ENCODE results near the gene ZNF467. TPM values are rescaled to one million over a fixed set of nuclear protein-coding genes. Genes with fewer than 3 reads are reported as not detected.

Gene ZNF467
- total and polyA plus RNA-seq, 2 experiments from 2014 or later: 0.10 to 0.40 TPM

DNA sequence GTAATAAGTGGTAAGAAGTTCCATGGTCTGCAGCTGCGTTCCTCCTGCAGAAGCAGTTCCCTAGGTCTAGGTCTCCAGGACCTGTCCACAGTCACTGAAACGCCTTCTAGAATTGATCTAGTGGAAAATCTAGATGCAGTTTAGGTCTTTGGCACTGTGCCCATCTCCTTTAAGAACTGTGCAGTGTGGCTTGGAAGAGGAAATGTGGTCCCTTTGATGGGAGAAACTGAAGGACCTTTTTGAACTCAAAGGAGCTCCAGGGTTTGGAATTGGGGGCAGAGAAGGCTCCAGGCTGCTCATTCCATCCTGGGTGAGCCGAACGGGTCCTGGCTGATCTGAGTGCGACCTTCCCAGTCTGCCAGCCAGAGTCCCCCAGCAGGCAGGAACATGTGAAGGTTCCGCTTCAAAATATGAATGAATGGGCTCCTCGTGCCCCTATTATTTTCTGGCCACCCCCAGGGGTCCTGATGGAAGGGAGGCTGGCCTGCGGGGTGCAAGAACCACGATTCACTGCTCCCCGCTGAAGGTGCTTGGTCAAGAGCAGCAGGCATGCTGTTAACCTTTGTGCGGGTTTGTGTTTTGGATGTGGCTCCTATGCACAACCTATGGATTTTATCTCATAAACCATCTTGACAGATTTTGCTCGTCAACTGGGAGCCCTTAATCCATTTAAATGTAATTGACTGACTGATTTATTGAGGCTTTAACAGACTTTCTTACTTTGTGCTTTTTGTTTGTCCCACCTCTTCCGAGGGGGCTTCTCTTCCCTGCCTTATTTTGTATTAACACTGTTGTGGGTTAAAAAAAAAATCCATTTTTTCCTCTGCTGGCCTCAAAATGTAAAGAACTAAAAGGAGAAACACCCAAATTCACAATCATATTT is 36.7 kb downstream of the ZNF467 start (continued):
- TF ChIP-seq, protein P1, sequence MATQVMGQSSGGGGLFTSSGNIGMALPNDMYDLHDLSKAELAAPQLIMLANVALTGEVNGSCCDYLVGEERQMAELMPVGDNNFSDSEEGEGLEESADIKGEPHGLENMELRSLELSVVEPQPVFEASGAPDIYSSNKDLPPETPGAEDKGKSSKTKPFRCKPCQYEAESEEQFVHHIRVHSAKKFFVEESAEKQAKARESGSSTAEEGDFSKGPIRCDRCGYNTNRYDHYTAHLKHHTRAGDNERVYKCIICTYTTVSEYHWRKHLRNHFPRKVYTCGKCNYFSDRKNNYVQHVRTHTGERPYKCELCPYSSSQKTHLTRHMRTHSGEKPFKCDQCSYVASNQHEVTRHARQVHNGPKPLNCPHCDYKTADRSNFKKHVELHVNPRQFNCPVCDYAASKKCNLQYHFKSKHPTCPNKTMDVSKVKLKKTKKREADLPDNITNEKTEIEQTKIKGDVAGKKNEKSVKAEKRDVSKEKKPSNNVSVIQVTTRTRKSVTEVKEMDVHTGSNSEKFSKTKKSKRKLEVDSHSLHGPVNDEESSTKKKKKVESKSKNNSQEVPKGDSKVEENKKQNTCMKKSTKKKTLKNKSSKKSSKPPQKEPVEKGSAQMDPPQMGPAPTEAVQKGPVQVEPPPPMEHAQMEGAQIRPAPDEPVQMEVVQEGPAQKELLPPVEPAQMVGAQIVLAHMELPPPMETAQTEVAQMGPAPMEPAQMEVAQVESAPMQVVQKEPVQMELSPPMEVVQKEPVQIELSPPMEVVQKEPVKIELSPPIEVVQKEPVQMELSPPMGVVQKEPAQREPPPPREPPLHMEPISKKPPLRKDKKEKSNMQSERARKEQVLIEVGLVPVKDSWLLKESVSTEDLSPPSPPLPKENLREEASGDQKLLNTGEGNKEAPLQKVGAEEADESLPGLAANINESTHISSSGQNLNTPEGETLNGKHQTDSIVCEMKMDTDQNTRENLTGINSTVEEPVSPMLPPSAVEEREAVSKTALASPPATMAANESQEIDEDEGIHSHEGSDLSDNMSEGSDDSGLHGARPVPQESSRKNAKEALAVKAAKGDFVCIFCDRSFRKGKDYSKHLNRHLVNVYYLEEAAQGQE (IDR thresholded peaks at IDR 0.05; ENCODE audit: unreplicated experiment): no peak
- TF ChIP-seq NANOG (IDR thresholded peaks at IDR 0.05; ENCODE audit: borderline replicate concordance) (no peak), EZH2 (IDR thresholded peaks at IDR 0.05; ENCODE audit: low read depth, unreplicated experiment) (no peak), POLR2AphosphoS5 (IDR thresholded peaks at IDR 0.05; ENCODE audit: low read depth) (no peak)

DNA sequence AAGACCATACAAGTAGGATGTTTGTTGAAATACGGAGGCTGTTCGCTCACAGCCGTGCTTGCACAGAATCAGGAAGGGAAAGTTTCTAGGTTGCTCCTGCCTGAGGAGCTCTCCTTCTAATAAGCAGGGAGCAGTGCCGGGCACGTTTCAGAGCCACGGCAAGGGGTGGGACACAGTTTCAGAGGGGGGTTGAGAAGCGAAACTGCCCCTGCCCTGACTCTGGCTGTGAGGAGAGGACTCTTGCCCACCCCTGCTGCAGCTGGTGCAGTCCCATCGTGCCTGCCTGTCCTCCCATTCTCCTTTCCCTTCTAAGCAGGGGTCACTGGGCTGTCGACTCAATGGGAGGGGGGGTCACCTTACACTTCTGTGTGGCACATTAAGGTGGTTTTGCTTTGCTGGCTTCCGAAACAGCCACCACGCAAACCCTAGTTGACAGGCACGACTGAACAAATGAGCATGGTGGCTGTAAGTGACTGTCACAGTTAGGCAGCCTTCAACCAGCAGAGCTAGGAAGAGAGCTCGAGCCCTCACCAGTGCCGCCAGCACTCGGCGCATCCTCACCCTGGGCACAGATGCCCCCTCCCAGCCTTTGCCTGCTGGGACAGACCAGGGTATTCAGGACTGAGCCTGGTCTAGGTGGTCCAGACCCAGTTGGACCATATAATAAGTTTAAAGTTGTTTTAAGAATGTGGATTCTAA is 37.5 kb downstream of the ZNF467 start:
- Histone ChIP-seq H3K27ac (ENCODE audit: low read depth) (no peak overlapping the region), H3K4me3 (no peak overlapping the region), H3K4me1 (ENCODE audit: insufficient read depth) (no peaks in the 10 kb centered on the region), H2AFZ (no peak overlapping the region), H3K4me2 (no peak overlapping the region), H3K79me2 (replicated peaks; ENCODE audit: insufficient read depth) (no peaks in the 10 kb centered on the region), H3K36me3 (ENCODE audit: insufficient read depth) (no peaks in the 10 kb centered on the region; the same call in 1 of the 2 replicates), H3F3A (replicated peaks; ENCODE audit: low read depth) (no peaks in the 10 kb centered on the region), H3K9me2 (ENCODE audit: insufficient read depth) (no peaks in the 10 kb centered on the region; the same call in 1 of the 2 replicates), H3K27me3 (ENCODE audit: insufficient read depth) (no peaks in the 10 kb centered on the region), H4K20me1 (replicated peaks; ENCODE audit: insufficient read depth) (no peaks in the 10 kb centered on the region)
- peaks cover 19% of the 10 kb centered on the region for H3K27me3 Mint-ChIP-seq (ENCODE audit: insufficient read depth, low read depth, poor library complexity)
- peaks cover 7% of the 10 kb centered on the region; the same call in 2 of the 3 replicates for H3K36me3 Mint-ChIP-seq (ENCODE audit: low read depth)
- DNase-seq (ENCODE audit: low spot score): no peak
- no peaks in the 10 kb centered on the region for H3K4me1 Mint-ChIP-seq
- ATAC-seq: peak; percentile 24
- TF ChIP-seq STAT1 (IDR thresholded peaks at IDR 0.05; ENCODE audit: unreplicated experiment): no peak
- H3K27ac Mint-ChIP-seq: no peak overlapping the region
- no peak overlapping the region for H3K4me3 Mint-ChIP-seq
- no peaks in the 10 kb centered on the region for H3K9me3 Mint-ChIP-seq

DNA sequence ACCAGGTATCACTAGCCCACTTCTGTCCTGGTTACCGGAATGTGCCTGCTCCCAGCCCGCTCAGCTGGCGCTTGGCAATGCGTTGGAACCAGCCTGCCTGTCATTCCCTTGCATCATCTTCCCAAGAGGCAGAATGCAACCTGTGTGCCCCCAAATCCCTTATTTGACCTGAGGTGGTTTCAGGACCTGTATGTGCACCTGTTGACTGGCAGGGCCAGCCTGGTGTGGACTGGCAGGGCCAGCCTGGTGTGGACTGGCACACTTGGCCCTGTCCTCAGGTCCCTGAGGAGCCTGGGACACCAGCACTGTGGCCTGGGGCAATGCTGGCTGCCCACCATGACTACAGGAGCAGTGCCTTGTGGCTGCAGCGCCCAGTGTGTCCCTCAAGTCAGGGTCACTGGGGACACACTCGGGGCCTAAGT is 38.2 kb downstream of the ZNF467 start:
- no peaks in the 10 kb centered on the region for H3K27me3 ChIP-seq (ENCODE audit: insufficient read depth)
- Mint-ChIP-seq H3K36me3 (ENCODE audit: low read depth) (peaks cover 7% of the 10 kb centered on the region; the same call in 2 of the 3 replicates), H3K27ac (no peak overlapping the region), H3K9me3 (no peaks in the 10 kb centered on the region), H3K4me1 (no peaks in the 10 kb centered on the region), H3K27me3 (ENCODE audit: insufficient read depth, low read depth, poor library complexity) (peaks cover 24% of the 10 kb centered on the region), H3K4me3 (no peak overlapping the region)
- no peak for DNase-seq (ENCODE audit: low spot score)
- no peak overlapping the region for H2AFZ ChIP-seq
- no peak overlapping the region for H3K4me2 ChIP-seq
- H3K9me2 ChIP-seq (ENCODE audit: insufficient read depth): no peaks in the 10 kb centered on the region; the same call in 1 of the 2 replicates
- H3F3A ChIP-seq (replicated peaks; ENCODE audit: low read depth): no peaks in the 10 kb centered on the region
- no peaks in the 10 kb centered on the region for H4K20me1 ChIP-seq (replicated peaks; ENCODE audit: insufficient read depth)
- no peak overlapping the region for H3K27ac ChIP-seq (ENCODE audit: low read depth)
- H3K4me1 ChIP-seq (ENCODE audit: insufficient read depth): no peaks in the 10 kb centered on the region
- no peak for ATAC-seq
- no peak overlapping the region for H3K4me3 ChIP-seq
- no peaks in the 10 kb centered on the region; the same call in 1 of the 2 replicates for H3K36me3 ChIP-seq (ENCODE audit: insufficient read depth)
- no peaks in the 10 kb centered on the region for H3K79me2 ChIP-seq (replicated peaks; ENCODE audit: insufficient read depth)
- no peak for TF ChIP-seq EZH2 (IDR thresholded peaks at IDR 0.05; ENCODE audit: low read depth, unreplicated experiment)
- TF ChIP-seq CREB1 (CRISPR knock-in tag; IDR thresholded peaks at IDR 0.05; ENCODE audit: low read depth): no peak
- no peak for TF ChIP-seq EZH2phosphoT487 (IDR thresholded peaks at IDR 0.05; ENCODE audit: unreplicated experiment)
- no peak for TF ChIP-seq ZNF331 (CRISPR knock-in tag; IDR thresholded peaks at IDR 0.05; ENCODE audit: low read depth)
- no peak for TF ChIP-seq STAT1 (IDR thresholded peaks at IDR 0.05; ENCODE audit: unreplicated experiment)
- TF ChIP-seq, protein P1 (IDR thresholded peaks at IDR 0.05; ENCODE audit: unreplicated experiment): no peak
- TF ChIP-seq, protein P2, sequence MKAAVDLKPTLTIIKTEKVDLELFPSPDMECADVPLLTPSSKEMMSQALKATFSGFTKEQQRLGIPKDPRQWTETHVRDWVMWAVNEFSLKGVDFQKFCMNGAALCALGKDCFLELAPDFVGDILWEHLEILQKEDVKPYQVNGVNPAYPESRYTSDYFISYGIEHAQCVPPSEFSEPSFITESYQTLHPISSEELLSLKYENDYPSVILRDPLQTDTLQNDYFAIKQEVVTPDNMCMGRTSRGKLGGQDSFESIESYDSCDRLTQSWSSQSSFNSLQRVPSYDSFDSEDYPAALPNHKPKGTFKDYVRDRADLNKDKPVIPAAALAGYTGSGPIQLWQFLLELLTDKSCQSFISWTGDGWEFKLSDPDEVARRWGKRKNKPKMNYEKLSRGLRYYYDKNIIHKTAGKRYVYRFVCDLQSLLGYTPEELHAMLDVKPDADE (IDR thresholded peaks at IDR 0.05): no peak
- no peak for TF ChIP-seq ZNF114 (CRISPR knock-in tag; IDR thresholded peaks at IDR 0.05)
